C4-2B (cell line): Measurements from ENCODE around the gene TBX2.
"Not testable (repeated sequence)": the region's sequence is repeated elsewhere in the genome, so short reads cannot be mapped to it uniquely, and the experiment has no call there.

Experiments
- H3K27ac ChIP-seq: fragments of 450-650 bp; 2 replicates; pipeline ENCODE4 v1.5.1; 2017
- ZFX ChIP-seq: fragments of 450-650 bp; IDR thresholded peaks from 2 replicates; pipeline ENCODE4 v1.6.1; 2017
- TF ChIP-seq, protein P1 (sequence below): fragments of 450-650 bp; conservative IDR thresholded peaks from 2 replicates; pipeline ENCODE4 v1.5.1; 2017; ENCODE audit warnings: mild to moderate bottlenecking

Gene TBX2

DNA sequence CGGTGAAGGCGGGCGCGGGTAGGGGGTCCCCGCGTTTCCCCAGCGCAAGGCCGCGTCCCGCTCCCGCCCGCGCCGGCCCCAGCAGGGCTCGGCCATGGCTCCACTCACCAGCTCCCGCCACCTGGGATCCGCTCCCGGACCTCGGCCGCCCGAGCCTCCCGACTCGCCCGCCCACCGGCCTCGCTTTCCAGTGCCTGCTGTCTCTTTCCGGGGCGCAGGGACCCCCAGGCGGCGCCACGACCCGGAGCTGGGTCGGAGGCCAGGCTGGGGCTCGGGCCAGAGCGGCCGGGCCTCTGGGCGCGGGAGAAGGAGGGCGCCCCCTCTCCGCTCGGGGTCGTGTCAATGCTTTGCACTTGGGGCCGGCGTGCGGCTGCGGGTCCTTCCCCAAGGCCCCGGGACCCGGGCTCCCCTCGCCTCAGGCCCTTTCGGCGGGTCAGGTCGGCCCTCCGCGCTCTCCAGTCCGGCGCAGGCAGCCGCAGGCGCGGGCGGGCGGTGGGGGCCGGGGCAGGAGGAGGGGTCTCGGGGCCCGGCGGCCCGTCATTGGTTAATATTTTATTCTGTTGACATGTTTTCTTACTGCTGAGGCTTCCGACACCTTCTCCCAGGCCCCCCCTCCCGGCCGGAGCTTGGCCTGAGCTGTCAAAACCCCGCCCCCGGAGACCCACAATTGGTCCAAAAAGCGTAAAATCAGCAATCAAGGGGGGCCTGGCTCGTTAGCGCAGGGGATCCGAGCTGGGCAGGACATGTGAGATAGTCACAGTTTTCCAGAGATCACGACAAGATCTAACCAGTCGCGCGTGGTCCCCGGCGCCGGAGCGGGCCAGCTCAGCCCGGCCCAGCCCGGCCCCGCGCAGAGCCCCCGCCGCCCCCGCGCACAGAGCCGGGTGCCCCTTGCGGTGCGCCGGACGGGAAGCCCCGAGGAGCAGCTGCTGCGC is at the start of gene TBX2:
Gene TBX2 (plus strand): TSS at position 713 of the 935 bp plus-strand sequence. CDS start 334 bp downstream, outside the sequence.
- TF ChIP-seq, protein P1, sequence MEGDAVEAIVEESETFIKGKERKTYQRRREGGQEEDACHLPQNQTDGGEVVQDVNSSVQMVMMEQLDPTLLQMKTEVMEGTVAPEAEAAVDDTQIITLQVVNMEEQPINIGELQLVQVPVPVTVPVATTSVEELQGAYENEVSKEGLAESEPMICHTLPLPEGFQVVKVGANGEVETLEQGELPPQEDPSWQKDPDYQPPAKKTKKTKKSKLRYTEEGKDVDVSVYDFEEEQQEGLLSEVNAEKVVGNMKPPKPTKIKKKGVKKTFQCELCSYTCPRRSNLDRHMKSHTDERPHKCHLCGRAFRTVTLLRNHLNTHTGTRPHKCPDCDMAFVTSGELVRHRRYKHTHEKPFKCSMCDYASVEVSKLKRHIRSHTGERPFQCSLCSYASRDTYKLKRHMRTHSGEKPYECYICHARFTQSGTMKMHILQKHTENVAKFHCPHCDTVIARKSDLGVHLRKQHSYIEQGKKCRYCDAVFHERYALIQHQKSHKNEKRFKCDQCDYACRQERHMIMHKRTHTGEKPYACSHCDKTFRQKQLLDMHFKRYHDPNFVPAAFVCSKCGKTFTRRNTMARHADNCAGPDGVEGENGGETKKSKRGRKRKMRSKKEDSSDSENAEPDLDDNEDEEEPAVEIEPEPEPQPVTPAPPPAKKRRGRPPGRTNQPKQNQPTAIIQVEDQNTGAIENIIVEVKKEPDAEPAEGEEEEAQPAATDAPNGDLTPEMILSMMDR, result no peak; the same call in 1 of the 2 replicates
- peak; percentile 47; the same call in 1 of the 2 replicates for TF ChIP-seq ZFX
- no peak within 1 kb of the TSS; the same call in 1 of the 2 replicates for H3K27ac ChIP-seq

DNA sequence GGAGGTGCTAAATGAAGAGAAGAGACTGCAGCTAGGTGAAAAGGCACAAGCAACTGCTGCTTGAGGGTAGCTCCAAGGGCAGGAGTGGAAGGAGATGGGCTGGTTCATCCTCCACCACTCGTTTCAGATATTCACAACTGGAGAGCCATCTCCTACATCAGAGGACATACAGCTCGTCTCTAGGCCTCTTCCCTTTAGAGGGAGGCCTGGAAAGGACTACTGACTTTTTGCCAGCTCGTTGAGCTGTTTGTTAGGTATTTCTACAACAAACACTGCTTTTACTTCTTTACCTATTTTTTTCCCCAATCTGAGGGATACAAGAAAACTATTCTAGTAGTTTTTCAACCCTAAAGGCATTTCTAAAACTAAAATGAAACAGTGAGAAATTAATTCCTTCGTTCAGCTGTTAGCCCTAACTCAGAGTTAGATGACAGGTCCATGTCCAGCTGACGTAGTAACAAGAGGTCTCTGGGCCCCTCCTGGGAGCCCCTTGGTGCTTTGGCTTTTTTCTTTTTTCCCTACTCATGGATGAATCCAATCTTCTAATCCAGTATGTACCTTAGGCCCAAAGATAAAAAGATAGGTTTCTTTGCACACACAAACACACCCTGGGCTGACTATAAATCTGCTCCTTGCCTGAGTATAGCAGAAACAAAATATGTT is 47.8 kb upstream of the TBX2 start:
- no peak for TF ChIP-seq ZFX
- TF ChIP-seq, protein P1, result no peak
- H3K27ac ChIP-seq, result no peak overlapping the region

DNA sequence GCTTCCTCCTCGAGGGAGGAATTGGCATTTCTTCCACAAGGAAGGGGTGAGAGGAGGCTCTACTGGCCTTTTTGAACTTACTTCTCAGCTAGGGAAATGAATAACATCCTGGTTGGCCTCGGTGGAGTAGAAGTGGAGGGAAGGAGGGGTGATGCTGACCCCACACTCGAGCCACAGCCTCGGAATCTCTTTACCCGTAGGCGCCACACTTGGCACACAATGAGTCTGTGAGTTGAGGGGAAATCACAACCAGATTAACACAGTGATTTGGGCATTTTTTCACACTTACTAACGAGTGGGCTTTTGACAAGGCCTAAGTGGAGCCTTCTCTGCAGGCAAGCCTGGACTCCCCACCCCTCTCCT is 47.3 kb upstream of the TBX2 start:
- TF ChIP-seq, protein P1, result no peak
- no peak for TF ChIP-seq ZFX
- H3K27ac ChIP-seq, result 0 out of 2 replicates have a peak overlapping the region, but pooled peaks have one; percentile 15

DNA sequence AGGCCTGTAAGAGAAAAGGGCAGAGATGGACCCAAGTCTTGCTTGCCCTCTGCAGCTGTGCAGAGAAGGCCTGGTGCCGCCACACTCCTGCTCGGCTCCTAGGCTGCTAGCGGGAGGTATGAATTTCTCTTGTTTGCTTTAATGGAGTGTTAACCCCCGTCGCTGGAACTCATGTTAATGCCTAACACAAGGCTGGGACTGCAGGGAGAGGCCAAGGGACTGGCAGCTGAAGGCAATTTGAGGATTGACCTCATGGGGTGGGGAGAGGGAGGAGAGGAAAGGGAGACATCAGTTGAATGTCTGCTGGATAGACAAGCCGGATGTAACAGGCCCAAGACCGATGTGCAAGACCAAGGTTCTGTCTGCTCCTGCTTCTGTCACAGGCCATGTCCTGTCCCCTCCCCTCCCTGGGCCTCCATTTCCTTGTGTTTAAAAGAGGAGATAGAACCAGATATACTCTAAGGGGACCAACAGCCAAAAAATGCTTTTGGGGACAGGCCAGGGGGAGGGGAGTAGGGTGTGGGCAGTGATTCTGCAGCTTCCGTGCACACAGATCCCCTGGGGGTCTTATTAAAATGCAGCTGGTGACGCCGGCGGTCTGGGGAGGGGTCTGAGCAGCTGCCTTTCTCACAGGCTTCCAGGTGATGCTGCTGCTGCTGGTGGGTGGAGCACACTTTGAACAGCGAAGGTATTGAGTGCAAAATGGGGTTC is 46.7 kb upstream of the TBX2 start:
- no peak for TF ChIP-seq ZFX
- TF ChIP-seq, protein P1, result no peak
- H3K27ac ChIP-seq, result 0 out of 2 replicates have a peak overlapping the region, but pooled peaks have one; percentile 15

DNA sequence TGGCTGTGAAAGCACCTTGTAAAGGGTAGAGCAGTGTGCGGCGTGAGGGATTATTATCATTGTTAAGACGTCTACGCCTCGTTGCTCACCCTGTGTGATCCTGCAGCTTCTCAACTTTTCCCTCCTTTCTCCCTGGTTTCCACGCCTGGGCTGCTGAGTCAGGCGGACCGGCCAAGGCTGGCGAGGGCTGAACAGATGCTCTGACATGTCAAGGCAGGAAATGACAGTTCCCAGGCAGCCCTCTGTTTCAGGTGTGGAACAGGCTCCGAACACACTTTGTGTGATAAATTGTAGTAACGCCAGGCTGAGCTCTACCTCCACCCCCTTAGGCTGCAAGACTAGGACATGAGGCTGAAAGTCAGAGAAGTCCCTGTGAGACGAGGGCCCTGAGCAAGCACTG is 46.0 kb upstream of the TBX2 start:
- TF ChIP-seq ZFX, result no peak
- TF ChIP-seq, protein P1, result no peak

DNA sequence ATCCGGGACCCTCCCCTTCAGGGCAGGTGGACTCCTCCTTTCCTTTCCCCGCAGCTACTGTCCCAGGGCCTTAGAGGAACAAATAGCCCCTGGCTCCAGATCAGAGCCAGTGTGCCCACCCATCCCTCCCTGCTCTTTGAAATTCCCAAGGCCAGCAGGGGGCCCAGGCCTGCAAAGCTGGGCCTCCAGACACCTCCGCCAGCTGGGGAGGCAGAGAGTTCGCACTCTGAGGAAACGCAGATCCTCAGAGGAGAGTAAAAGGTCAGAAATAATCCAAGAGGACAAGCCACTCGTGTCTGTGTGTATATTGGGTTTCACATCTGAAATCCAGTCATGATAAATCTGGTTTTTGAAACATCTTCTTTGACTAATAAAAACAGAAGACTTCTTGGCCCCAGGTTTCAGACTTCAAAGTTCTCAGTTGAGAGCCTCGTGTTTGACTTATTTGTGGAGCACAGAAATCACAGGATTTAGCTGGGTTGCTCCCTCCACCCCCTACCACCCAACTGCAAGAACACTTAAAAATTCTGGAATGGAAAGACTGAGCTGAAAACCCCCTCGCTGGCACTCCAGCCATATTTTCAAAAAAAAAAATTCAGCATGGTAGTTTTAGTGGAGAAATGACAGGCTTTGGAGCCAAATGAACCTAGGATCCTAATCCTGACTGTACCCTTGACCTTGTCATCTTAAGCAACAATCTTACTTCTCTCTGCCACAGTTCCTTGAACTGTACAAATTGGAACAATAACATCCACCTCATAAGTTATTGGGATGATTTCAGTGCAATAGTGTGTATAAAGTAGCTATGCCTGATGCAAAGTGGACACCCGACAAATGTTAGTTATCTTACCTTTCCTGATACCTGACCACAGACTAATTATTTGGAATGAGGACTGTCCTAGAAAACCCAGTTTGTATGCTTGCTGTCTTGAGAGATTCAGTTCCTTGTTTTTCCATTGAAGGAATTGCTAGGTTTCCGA is 44.5 kb upstream of the TBX2 start:
- no peak overlapping the region for H3K27ac ChIP-seq
- TF ChIP-seq ZFX, result no peak
- TF ChIP-seq, protein P1, result no peak

More for the DNA sequence above, 46.0 kb upstream of the TBX2 start:
- no peak overlapping the region for H3K27ac ChIP-seq

DNA sequence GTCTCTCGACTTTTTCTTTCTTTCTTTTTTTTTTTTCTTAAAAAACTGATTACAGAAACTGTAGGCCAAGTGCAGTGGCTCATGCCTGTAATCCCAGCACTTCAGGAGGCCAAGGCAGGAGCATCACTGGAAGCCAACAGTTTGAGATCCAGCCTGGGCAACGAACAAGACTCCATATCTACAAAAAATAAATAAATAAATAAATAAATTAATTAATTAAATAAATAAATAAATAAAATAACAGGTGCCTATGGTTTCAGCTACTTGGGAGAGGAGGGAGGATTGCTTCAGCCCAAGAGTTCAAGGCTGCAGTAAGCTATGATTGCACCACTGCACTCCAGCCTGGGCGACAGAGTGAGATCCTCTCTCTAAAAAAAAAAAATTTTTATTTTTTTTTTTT is 42.6 kb upstream of the TBX2 start:
- peak overlapping the region; percentile 3; the same call in 1 of the 2 replicates for H3K27ac ChIP-seq

DNA sequence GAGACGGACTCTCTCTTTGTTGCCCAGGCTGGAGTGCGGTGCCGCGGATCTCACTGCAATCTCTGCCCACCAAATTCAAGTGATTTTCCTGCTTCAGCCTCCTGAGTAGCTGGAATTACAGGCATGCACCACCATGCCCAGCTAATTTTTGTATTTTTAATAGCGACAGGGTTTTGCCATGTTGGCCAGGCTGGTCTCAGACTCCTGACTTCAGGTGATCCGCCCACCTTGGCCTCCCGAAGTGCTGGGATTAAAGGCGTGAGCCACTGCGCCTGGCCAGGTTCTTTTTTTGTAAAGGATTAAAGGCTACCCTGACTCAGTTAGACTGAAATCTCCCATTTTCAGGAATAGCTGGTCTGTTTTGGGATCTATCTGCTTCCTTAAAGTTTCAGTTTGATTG is 40.1 kb upstream of the TBX2 start:
- H3K27ac ChIP-seq, result not testable (repeated sequence)
